Upper lobe of left lung (tissue), 6 donors: ENCODE measurements around the gene ARHGAP15. TPM values are rescaled to one million over a fixed set of nuclear protein-coding genes. Genes with fewer than 3 reads are reported as not detected.

ENCODE experiments used
- ATAC-seq, 2 donors: fragments of 200-7000 bp; cut with Tn5 transposase; one replicate each; pipeline ENCODE4 v1.9.1; 2022; ENCODE audit warnings: mild to moderate bottlenecking in 2 of 2, moderate library complexity in 2 of 2; ENCODE audit not compliant: low FRiP score in 2 of 2
- DNase-seq, 2 donors: peaks; one replicate each; pipeline ENCODE4 v3.0.0-alpha.2; 2019 to 2020
- H3K27ac ChIP-seq, 4 donors: fragments of 200-600 bp; sonication (generic); one replicate each; pipeline ENCODE4 v1.5.1; 2016 to 2019
- H3K27me3 ChIP-seq, 4 donors: fragments of 200-600 bp; sonication (generic); one replicate each; pipeline ENCODE4 v1.5.1; 2017 to 2019
- H3K36me3 ChIP-seq, 4 donors: fragments of 200-600 bp; sonication (generic); one replicate each; pipeline ENCODE4 v1.5.1; 2016 to 2019
- H3K4me1 ChIP-seq, 4 donors: fragments of 200-600 bp; sonication (generic); one replicate each; pipeline ENCODE4 v1.5.1; 2018 to 2019
- H3K4me3 ChIP-seq, 4 donors: fragments of 200-600 bp; sonication (generic); one replicate each; pipeline ENCODE4 v1.5.1; 2017 to 2019; ENCODE audit warnings: mild to moderate bottlenecking in 2 of 4, moderate library complexity in 1 of 4
- H3K9me3 ChIP-seq, 4 donors: fragments of 200-600 bp; sonication (generic); one replicate each; pipeline ENCODE4 v1.5.1; 2018 to 2019
- EP300 ChIP-seq, 4 donors: sonication (generic); formaldehyde crosslinking; IDR thresholded peaks; one replicate each; pipeline ENCODE4 v1.5.1; 2017; ENCODE audit warnings: antibody characterized with exemption in 4 of 4, control low read depth in 2 of 4
- POLR2A ChIP-seq, 4 donors: fragments of 450-650 bp; IDR thresholded peaks; one replicate each; pipeline ENCODE4 v1.5.1; 2016 to 2017; ENCODE audit warnings: antibody characterized with exemption in 4 of 4, mild to moderate bottlenecking in 2 of 4
- POLR2AphosphoS5 ChIP-seq, 2 donors: sonication (generic); formaldehyde crosslinking; IDR thresholded peaks; one replicate each; pipeline ENCODE4 v1.5.1; 2017; ENCODE audit warnings: antibody characterized with exemption in 2 of 2
- WGBS, 2 donors: methylation state at CpG; one replicate each; pipeline ENCODE4 v1.1.5; 2017 to 2018; 5-methylcytosine and 5-hydroxymethylcytosine counted together
- total RNA-seq, 6 donors: library from RNA; depleted of rRNA in 4 of 6; stranded (reverse); fragments of >200 nt in 4 of 6; gene quantifications; one replicate each; pipeline versions ENCODE4 v1.1.0 to v1.2.1, GENCODE V29; 2016 to 2021
- TF ChIP-seq, protein P1 (sequence below), 6 experiments: fragments of 450-650 bp in 4 of 6; fragments of 200-600 bp in 2 of 6; sonication (generic) in 2 of 6; IDR thresholded peaks; one replicate each; pipeline ENCODE4 v1.5.1; 2016 to 2019; ENCODE audit warnings: antibody characterized with exemption in 6 of 6
- donor health status: DM: no; HTN: no; CAD: no; lungs with moderate emphysema.
- donor health status: DM: no; HTN: yes; CAD: no; lungs with severe emphysema.

ARHGAP15 gene
- total RNA-seq, 6 donors from 2014 or later = 11.9 to 57.6 (median 17.5) TPM

DNA sequence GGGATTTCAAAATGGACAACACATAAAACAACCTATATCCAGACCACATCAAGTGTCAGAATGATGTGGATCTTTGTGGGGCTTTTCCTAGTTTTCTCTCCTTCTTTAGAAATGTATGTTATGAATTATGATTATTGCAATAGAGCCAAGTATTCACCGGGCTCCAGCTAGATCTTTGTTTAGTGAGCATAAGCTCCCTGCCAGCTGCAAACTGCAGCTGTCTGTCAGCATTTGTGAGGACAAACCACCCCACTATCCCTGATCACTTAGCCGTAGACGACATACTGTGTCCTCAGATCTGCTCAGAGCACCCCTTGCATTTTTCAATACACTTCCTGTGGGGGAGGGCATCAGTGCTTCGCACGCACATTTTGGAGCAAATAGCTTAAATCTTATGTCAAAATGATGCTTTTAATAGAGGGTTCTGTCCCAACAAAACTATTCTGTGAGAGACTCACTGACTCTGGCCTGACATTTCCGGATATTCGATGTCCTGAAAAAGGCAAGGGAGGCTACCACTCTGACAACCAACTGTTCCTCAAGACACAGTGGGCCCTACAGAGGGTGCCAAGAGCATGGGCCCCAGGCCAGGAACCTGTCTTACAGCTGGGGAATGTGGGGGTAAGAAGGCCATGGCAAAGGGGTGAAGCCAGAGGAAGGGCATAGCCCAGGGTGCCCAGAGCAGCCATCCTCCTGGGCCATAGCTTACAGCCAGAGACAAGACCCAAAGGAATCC lies 346.0 kb downstream of the ARHGAP15 start:
- Histone ChIP-seq H3K9me3 (no peaks in the 10 kb centered on the region), H3K4me1 (peaks cover 0 to 9% (median 0%) of the 10 kb centered on the region in 4 donors), H3K27me3 (no peaks in the 10 kb centered on the region), H3K4me3 (no peak overlapping the region), H3K27ac (peak overlapping the region; percentile 53 to 66 (median 64)), H3K36me3 (no peaks in the 10 kb centered on the region)
- TF ChIP-seq, protein P1, sequence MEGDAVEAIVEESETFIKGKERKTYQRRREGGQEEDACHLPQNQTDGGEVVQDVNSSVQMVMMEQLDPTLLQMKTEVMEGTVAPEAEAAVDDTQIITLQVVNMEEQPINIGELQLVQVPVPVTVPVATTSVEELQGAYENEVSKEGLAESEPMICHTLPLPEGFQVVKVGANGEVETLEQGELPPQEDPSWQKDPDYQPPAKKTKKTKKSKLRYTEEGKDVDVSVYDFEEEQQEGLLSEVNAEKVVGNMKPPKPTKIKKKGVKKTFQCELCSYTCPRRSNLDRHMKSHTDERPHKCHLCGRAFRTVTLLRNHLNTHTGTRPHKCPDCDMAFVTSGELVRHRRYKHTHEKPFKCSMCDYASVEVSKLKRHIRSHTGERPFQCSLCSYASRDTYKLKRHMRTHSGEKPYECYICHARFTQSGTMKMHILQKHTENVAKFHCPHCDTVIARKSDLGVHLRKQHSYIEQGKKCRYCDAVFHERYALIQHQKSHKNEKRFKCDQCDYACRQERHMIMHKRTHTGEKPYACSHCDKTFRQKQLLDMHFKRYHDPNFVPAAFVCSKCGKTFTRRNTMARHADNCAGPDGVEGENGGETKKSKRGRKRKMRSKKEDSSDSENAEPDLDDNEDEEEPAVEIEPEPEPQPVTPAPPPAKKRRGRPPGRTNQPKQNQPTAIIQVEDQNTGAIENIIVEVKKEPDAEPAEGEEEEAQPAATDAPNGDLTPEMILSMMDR (IDR thresholded peaks at IDR 0.05) = no peak
- no peak for TF ChIP-seq POLR2A (IDR thresholded peaks at IDR 0.05)
- no peak for TF ChIP-seq EP300 (IDR thresholded peaks at IDR 0.05)
- TF ChIP-seq POLR2AphosphoS5 (IDR thresholded peaks at IDR 0.05) = no peak
- 78 to 79% methylated on average over 7 of the region's 7 CpGs for WGBS, 2 donors
- ATAC-seq = no peak
- DNase-seq = no peak

DNA sequence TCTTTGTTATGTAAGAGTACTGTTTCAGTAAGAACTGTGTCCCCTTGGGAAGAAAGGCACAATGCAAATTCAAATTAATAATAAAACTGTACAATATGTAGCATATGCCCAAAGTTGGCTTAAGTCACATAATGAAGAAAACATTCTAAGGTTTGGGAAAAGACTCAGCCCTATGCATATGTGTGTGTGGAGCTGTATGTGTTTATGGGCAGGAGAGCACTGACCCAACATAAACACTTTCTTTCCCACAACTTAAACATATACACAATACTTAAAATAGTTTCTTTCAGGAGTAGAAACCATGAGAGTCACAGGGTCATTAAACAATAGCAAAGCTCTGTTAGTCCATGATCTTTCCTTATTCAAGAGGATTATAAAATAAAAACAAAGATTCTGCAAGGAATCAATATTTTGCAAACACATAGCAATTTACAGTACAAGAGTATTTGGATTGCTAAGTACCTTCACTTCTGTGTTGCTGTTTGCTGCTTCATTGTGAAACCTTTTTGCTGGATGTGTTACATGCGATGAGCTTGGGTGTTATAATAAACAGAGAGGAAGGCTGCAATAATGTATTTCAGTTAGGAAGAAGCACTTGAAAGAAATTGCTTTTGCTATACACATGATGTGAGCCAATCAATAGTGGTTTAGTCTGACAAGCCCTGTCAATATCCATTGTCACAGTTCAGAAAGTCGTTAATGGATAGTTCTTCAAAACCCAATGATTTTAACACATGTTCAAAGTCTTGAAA lies 347.3 kb downstream of the ARHGAP15 start:
- H3K4me3 ChIP-seq = no peak overlapping the region
- H3K9me3 ChIP-seq = no peaks in the 10 kb centered on the region
- ATAC-seq = no peak
- peaks cover 0 to 9% (median 1%) of the 10 kb centered on the region in 4 donors for H3K4me1 ChIP-seq
- no peaks in the 10 kb centered on the region for H3K27me3 ChIP-seq
- no peak for DNase-seq
- no peaks in the 10 kb centered on the region for H3K36me3 ChIP-seq
- 72 to 74% methylated on average over 2 of the region's 2 CpGs for WGBS, 2 donors
- no peak overlapping the region for H3K27ac ChIP-seq
- TF ChIP-seq EP300 (IDR thresholded peaks at IDR 0.05) (no peak), POLR2AphosphoS5 (IDR thresholded peaks at IDR 0.05) (no peak), POLR2A (IDR thresholded peaks at IDR 0.05) (no peak)
- TF ChIP-seq, protein P1 (IDR thresholded peaks at IDR 0.05) = no peak

DNA sequence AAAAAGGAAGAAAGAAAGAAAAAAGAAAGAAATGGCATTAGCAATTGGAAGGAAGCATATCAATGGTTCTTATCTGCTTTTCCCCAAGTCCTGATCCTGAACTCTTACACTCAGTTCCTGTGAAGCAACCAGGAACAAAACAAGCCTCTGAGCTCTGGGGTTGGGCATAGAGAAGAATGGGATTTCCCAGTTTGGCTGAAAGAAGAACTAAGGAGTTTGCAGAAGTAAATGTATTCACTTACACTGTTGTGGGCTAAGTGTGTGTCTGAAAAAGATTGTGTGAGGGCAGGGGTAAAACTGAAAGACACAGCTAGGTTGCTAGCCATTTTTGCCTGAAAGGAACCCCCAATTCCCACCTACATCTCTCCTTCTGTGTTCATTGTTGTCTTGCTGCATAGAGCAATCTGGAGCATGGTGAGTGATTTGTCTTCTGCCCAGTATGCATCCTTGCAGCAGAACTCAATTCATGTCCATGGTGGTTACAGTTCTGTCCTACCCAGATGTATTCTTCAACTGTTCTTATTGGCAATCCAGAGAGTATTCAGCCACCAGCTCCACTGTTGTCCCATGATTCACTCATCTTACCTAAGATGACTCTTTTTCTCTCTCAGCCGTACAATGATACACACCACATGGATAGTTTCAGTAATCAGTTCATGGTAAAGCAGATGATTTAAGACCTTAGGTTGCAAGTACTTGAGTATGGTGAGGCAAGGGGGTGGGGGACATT lies 348.7 kb downstream of the ARHGAP15 start:
- Histone ChIP-seq H3K27ac (no peak overlapping the region), H3K9me3 (no peaks in the 10 kb centered on the region), H3K4me1 (peaks cover 0 to 9% (median 2%) of the 10 kb centered on the region in 4 donors), H3K4me3 (no peak overlapping the region), H3K27me3 (no peaks in the 10 kb centered on the region), H3K36me3 (no peaks in the 10 kb centered on the region)
- no peak for DNase-seq
- ATAC-seq = peak in 1 of 2 donors; percentile 42
- TF ChIP-seq, protein P1 (IDR thresholded peaks at IDR 0.05) = no peak
- no peak for TF ChIP-seq EP300 (IDR thresholded peaks at IDR 0.05)
- TF ChIP-seq POLR2AphosphoS5 (IDR thresholded peaks at IDR 0.05) = no peak
- no peak for TF ChIP-seq POLR2A (IDR thresholded peaks at IDR 0.05)
- whole genome bisulfite sequencing, 2 donors = 100% methylated on average over 1 of the region's 1 CpG

DNA sequence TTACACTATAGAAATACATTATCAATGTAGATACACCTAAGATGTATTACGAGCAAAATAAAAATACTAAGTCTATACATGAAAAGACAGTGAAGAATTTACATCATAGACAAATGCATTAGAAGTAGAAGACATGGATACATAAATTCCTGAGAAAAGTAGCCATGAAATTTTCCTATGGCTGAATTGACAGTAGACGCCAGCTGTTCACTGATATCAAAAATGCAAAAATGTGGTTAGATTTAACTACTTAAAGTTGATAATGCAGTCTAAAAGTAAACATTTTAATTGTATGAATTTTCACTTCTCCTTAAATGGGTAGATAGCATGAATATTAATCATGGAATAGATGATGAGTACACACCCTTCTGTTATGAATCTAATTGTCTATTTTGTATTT lies 350.9 kb downstream of the ARHGAP15 start:
- ATAC-seq = no peak
- H3K27ac ChIP-seq = peak overlapping the region in 2 of 4 donors; percentile 37 to 77
- no peak for TF ChIP-seq EP300 (IDR thresholded peaks at IDR 0.05)
- TF ChIP-seq, protein P1 (IDR thresholded peaks at IDR 0.05) = no peak
- TF ChIP-seq POLR2A (IDR thresholded peaks at IDR 0.05) = no peak
- no peak for TF ChIP-seq POLR2AphosphoS5 (IDR thresholded peaks at IDR 0.05)

More for the DNA sequence above, 350.9 kb downstream of the ARHGAP15 start:
- Histone ChIP-seq H3K4me1 (peaks cover 0 to 4% (median 0%) of the 10 kb centered on the region in 4 donors), H3K9me3 (no peaks in the 10 kb centered on the region), H3K4me3 (no peak overlapping the region), H3K36me3 (no peaks in the 10 kb centered on the region), H3K27me3 (no peaks in the 10 kb centered on the region)
- 85 to 99% methylated on average over 2 of the region's 2 CpGs for WGBS, 2 donors
- DNase-seq = no peak
